ENCODE data around the gene ZFYVE28.

DNA sequence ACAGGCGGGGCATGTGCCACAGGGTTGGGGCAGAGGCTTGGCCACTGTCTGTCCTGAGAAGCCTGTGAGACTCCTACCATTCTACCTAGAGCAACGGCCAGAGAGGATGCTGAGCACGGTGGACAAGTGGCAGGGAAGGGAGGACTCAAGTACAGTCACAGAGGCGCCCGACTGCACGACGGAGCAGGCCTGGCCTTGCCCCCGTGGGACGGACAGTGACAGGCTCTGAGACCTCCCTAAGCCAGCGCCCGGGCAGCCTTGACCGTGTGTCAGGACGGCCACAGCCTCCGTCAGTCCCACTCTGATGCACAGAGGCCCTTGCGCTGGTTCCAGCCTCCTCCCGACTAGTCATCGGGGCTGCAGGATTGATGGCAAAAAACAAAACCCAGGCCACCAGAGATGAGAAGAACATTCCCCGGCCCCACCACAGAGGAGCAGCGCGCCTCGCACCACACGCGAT lies 119.9 kb downstream of the ZFYVE28 start:
- TF ChIP-seq NFRKB (IDR thresholded peaks at IDR 0.05) (no peak), SP1 (IDR thresholded peaks at IDR 0.05) (no peak), ARNT (IDR thresholded peaks at IDR 0.05) (no peak), HDGF (IDR thresholded peaks at IDR 0.05; ENCODE audit: borderline replicate concordance) (no peak), ELF4 (IDR thresholded peaks at IDR 0.05) (no peak), CTBP1 (IDR thresholded peaks at IDR 0.05; ENCODE audit: borderline replicate concordance) (no peak), FOXM1 (IDR thresholded peaks at IDR 0.05; ENCODE audit: borderline replicate concordance) (no peak), ZNF384 (IDR thresholded peaks at IDR 0.05) (no peak), FOXA1 (IDR thresholded peaks at IDR 0.05) (no peak), FOXK2 (IDR thresholded peaks at IDR 0.05) (no peak), L3MBTL2 (conservative IDR thresholded peaks at IDR 0.05) (no peak), LEF1 (IDR thresholded peaks at IDR 0.05; ENCODE audit: borderline replicate concordance) (no peak)
- TF ChIP-seq, protein P1, sequence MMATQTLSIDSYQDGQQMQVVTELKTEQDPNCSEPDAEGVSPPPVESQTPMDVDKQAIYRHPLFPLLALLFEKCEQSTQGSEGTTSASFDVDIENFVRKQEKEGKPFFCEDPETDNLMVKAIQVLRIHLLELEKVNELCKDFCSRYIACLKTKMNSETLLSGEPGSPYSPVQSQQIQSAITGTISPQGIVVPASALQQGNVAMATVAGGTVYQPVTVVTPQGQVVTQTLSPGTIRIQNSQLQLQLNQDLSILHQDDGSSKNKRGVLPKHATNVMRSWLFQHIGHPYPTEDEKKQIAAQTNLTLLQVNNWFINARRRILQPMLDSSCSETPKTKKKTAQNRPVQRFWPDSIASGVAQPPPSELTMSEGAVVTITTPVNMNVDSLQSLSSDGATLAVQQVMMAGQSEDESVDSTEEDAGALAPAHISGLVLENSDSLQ (IDR thresholded peaks at IDR 0.05), result no peak

Measured in HEK293T (cell line).